Ishikawa (cell line): Measurements from ENCODE around the gene TIE1.

ENCODE experiments used
- CEBPB ChIP-seq: IDR thresholded peaks from 2 replicates; pipeline ENCODE4 v1.6.1; 2012
- CREB1 ChIP-seq: IDR thresholded peaks from 2 replicates; pipeline ENCODE4 v1.6.1; 2012; ENCODE audit warnings: low read depth
- EGR1 ChIP-seq: IDR thresholded peaks from 2 replicates; pipeline ENCODE4 v1.6.1; 2012
- EP300 ChIP-seq: IDR thresholded peaks from 2 replicates; pipeline ENCODE4 v1.6.1; 2012; ENCODE audit warnings: borderline replicate concordance
- FOXM1 ChIP-seq: IDR thresholded peaks from 2 replicates; pipeline ENCODE4 v1.6.1; 2012; ENCODE audit warnings: low read depth, borderline replicate concordance
- MAX ChIP-seq: IDR thresholded peaks from 2 replicates; pipeline ENCODE4 v1.6.1; 2012
- NFIC ChIP-seq: IDR thresholded peaks from 2 replicates; pipeline ENCODE4 v1.6.1; 2012
- RAD21 ChIP-seq: IDR thresholded peaks from 2 replicates; pipeline ENCODE4 v1.6.1; 2012; ENCODE audit warnings: low read depth
- REST ChIP-seq: IDR thresholded peaks from 2 replicates; pipeline ENCODE4 v1.6.1; 2012; ENCODE audit warnings: low read depth, mild to moderate bottlenecking
- TAF1 ChIP-seq: IDR thresholded peaks from 2 replicates; pipeline ENCODE4 v1.6.1; 2012; ENCODE audit warnings: low read depth, mild to moderate bottlenecking
- TCF12 ChIP-seq: IDR thresholded peaks from 2 replicates; pipeline ENCODE4 v1.6.1; 2012; ENCODE audit warnings: low read depth
- TEAD4 ChIP-seq: IDR thresholded peaks from 2 replicates; pipeline ENCODE4 v1.6.1; 2012
- USF1 ChIP-seq: IDR thresholded peaks from 2 replicates; pipeline ENCODE4 v1.6.1; 2012
- YY1 ChIP-seq: IDR thresholded peaks from 2 replicates; pipeline ENCODE4 v1.6.1; 2012; ENCODE audit warnings: low read depth
- ZBTB7A ChIP-seq: IDR thresholded peaks from 2 replicates; pipeline ENCODE4 v1.6.1; 2012; ENCODE audit warnings: low read depth

The TIE1 gene

GRCh38 chr1:43300378-43301094 lies at the start of gene TIE1:
Gene TIE1, plus strand, starts transcription at chr1:43300982. Its CDS starts 90 bp downstream, at chr1:43301072.
- TF ChIP-seq TEAD4: no peak
- TF ChIP-seq NFIC: no peak
- no peak for TF ChIP-seq CREB1
- no peak for TF ChIP-seq TCF12
- no peak for TF ChIP-seq REST
- no peak for TF ChIP-seq TAF1
- no peak for TF ChIP-seq YY1
- no peak for TF ChIP-seq FOXM1
- TF ChIP-seq USF1: no peak

- TF ChIP-seq MAX (no peak), EP300 (no peak), ZBTB7A (no peak), REST (no peak), NFIC (no peak), TCF12 (no peak), TEAD4 (no peak), USF1 (no peak), EGR1 (no peak)
These were observed 49.8 kb upstream of the TIE1 start for GRCh38 chr1:43251024-43251423.

- no peak for TF ChIP-seq FOXM1
- TF ChIP-seq ZBTB7A: no peak
- no peak for TF ChIP-seq MAX
- no peak for TF ChIP-seq CREB1
- TF ChIP-seq TCF12: no peak
- no peak for TF ChIP-seq NFIC
- TF ChIP-seq RAD21: no peak
- no peak for TF ChIP-seq TAF1
- no peak for TF ChIP-seq EGR1
- TF ChIP-seq YY1: no peak
- no peak for TF ChIP-seq CEBPB
- no peak for TF ChIP-seq REST
- no peak for TF ChIP-seq TEAD4
- no peak for TF ChIP-seq USF1
- no peak for TF ChIP-seq EP300
These were observed 48.6 kb upstream of the TIE1 start for GRCh38 chr1:43252225-43252624.

- no peak for TF ChIP-seq MAX
- TF ChIP-seq USF1: no peak
- TF ChIP-seq TEAD4: no peak
- TF ChIP-seq YY1: no peak
- no peak for TF ChIP-seq CEBPB
- no peak for TF ChIP-seq CREB1
- no peak for TF ChIP-seq TCF12
- no peak for TF ChIP-seq FOXM1
These were observed 47.6 kb upstream of the TIE1 start for GRCh38 chr1:43253173-43253572.
